Gastroesophageal sphincter (tissue), 3 donors: ENCODE results near the gene C3orf20.

Experiments
- CTCF ChIP-seq, 4 experiments: fragments of 200-600 bp in 2 of 4; fragments of 450-650 bp in 2 of 4; sonication (generic) in 1 of 4; IDR thresholded peaks; one replicate each; pipeline ENCODE4 v1.5.1; 2017 to 2019; ENCODE audit warnings: antibody characterized with exemption in 4 of 4, mild to moderate bottlenecking in 2 of 4, moderate library complexity in 2 of 4
- POLR2A ChIP-seq, 2 donors: fragments of 450-650 bp; IDR thresholded peaks; one replicate each; pipeline ENCODE4 v1.6.1; 2017; ENCODE audit warnings: antibody characterized with exemption in 2 of 2, mild to moderate bottlenecking in 2 of 2, moderate library complexity in 1 of 2
- POLR2AphosphoS5 ChIP-seq: sonication (generic); formaldehyde crosslinking; IDR thresholded peaks from one replicate; pipeline ENCODE4 v1.6.1; 2017; ENCODE audit warnings: antibody characterized with exemption

GRCh38 chr3:14785207-14786155 lies 110.5 kb downstream of the C3orf20 start:
- TF ChIP-seq POLR2A (IDR thresholded peaks at IDR 0.05) (no peak), CTCF (IDR thresholded peaks at IDR 0.05) (no peak), POLR2AphosphoS5 (no peak)
